T follicular helper cell (primary cell): ENCODE results near the gene CUL9.
A peak's percentile ranks its signal among the peaks of the same experiment; 100 is the strongest.

Source experiments
- DNase-seq: peaks from one replicate; pipeline ENCODE4 v3.0.0-alpha.2; 2020; ENCODE audit warnings: low read depth

CUL9 gene

DNA sequence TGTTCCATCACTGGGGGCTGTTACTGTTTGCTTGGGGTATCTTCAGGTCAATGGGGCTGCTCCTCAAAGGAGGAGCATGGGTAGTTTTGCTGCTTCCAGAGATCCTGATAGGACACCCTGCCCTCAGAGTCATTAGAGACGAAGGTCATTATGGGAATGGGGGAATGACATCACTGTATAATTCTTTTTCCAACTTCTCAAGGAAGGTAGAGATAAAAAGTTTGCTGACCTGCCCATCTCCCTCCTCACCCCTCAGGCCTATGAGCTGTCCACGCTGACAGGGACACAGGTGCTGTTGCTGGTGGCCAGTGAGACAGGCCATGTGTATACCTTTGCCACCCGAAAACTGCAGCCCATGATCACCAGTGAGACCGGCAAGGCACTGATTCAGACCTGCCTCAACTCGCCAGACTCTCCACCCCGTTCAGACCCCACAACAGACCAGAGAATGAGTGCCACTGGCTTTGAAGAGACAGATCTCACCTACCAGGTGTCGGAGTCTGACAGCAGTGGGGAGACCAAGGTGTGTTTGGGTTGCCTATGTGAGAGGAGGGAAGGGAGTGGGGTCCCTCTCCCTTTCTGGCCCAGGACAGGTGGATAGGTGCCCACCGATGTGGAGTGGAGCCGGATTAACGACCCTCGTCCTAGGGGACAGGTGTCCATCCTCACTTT is 8.3 kb upstream of the CUL9 start:
- no peak for DNase-seq

- DNase-seq = peak; percentile 87
Measured at GRCh38 chr6:43174263-43175112, 7.5 kb upstream of the CUL9 start.

DNA sequence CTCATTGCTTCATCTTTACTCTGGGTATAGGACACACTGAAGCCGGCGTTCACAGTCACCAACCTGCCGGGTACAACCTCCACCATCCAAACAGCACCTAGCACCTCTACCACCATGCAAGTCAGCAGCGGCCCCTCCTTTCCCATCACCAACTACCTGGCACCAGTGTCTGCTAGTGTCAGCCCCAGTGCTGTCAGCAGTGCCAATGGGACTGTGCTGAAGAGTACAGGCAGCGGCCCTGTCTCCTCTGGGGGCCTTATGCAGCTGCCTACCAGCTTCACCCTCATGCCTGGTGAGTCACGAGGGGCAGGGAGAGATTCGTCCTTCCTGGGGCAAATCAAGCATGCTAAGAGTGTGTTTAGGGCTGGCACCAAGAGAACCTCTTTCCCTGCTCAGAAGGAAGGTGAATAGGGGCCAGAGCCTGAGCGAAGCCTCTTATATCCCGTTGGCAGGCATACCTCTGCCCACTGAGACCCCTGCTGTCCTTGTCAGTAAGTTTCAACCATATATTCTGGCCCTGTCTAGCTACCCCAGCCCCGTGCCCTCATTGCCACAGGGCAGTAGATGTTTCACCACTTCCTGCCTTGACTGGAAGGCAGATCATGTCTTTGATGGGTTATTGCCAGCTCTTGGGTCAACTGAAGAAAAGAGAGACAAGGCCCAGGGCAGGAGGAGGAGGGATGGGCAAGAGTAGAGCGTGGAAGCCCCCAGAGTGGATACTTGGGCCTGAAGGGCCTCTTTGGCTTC is 6.1 kb upstream of the CUL9 start:
- DNase-seq = no peak

DNA sequence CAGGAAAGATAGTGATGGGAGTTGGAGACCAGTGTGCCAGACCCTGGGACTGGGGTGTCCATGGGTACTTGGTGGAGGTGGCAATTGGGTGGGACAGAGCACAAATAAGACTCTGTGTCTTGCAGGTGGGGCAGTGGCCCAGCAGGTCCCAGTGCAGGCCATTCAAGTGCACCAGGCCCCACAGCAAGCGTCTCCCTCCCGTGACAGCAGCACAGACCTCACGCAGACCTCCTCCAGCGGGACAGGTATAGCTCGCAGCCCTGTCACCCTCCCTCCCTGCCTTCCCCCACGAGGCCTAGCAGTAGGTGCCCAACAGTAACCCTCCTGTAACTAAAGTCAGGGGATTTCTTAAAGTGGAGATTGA is 5.6 kb upstream of the CUL9 start:
- no peak for DNase-seq

DNA sequence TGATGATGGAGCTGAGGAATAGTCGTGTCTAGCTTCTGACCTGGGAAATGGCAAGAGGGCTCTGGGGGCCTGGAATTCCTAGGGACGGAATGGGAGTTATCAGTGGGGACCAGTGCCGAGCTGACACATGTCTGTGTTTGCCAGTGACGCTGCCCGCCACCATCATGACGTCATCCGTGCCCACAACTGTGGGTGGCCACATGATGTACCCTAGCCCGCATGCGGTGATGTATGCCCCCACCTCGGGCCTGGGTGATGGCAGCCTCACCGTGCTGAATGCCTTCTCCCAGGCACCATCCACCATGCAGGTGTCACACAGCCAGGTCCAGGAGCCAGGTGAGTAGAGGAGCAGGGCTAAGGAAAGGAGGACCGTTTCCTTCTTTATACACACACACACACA is 3.8 kb upstream of the CUL9 start:
- no peak for DNase-seq

GRCh38 chr6:43178951-43179830 is 2.8 kb upstream of the CUL9 start:
- DNase-seq = no peak

DNA sequence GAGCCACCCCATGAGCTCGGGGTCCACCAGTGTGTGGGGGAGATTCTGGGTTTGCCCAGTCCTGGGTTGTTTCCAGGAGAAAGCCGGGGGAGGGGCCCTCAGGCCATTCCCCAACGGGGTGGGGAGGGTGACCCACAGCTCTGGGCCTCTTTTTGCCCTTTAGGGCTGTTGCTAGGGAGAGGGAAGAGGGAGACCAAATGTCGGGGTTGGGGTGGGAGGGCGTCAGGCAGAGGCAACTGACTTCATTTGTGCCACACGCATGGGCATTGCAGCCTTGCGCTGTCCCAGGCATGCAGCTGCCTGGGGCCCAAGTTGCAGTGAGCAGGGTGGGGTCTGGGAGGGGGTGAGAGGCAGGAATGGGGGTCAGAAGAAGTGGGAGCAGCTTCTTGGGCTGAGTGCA is 1.9 kb upstream of the CUL9 start:
- DNase-seq = no peak

DNA sequence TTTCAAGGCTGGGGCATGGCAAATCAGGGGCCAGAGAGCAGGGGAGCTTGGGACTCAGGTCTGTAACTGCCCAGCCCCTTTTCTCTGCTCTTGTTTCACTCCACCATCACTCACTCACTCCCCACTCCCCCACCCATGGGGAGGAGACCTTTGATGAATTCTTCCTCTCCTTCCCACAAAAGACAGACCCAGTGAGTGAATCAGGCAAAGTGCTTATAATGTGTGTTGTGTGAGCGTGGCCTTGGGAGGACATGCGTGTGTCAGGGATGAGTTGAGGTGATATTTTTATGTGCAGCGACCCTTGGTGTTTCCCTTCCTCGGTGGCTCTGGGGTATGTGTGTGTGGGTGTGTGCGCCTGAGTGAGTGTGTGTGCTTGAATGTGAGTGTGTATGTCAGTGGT is 1.0 kb upstream of the CUL9 start:
- DNase-seq = no peak

DNA sequence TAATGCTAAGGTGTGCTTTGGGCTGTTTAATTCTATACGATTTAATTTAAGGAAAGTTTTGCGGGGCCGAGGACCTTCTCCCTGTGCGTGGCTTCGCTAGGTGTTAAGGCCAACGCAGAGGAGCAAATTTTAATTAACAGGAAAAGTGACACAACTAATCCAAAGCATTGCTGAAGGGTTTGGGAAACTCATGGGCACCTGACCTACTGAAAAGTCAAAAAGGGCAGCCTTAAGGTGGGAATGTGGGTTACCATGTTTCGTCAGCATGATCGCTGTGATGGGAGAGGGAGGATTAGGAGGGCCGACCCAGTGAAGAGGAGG is 415 bp upstream of the CUL9 start:
- DNase-seq = no peak

- DNase-seq = no peak
Measured at GRCh38 chr6:43183441-43183840, 1.4 kb downstream of the CUL9 start.

- DNase-seq = no peak
Measured at GRCh38 chr6:43184268-43184985, 2.4 kb downstream of the CUL9 start.

GRCh38 chr6:43185391-43185985 is 3.5 kb downstream of the CUL9 start:
- DNase-seq = no peak

GRCh38 chr6:43186019-43186418 is 4.0 kb downstream of the CUL9 start:
- DNase-seq = no peak

DNA sequence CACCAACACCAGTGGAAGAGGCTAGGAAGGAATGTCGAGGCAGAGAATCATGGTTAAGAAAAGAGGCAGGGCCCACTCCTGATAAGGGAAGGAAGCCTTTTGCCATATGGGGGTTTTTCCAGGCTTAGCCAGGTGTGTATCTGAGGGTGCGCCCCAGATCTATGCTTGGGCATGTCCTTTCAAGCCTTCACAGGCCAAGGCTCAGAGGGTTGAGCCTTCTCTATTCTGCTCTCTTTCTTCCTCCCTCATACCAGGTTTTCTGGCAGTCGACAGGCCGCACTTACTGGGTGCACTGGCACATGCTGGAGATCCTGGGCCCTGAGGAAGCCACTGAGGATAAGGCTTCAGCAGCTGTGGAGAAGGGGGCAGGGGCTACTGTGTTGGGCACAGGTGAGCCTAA is 4.7 kb downstream of the CUL9 start:
- no peak for DNase-seq

- no peak for DNase-seq
Measured at GRCh38 chr6:43187821-43188220, 5.8 kb downstream of the CUL9 start.

DNA sequence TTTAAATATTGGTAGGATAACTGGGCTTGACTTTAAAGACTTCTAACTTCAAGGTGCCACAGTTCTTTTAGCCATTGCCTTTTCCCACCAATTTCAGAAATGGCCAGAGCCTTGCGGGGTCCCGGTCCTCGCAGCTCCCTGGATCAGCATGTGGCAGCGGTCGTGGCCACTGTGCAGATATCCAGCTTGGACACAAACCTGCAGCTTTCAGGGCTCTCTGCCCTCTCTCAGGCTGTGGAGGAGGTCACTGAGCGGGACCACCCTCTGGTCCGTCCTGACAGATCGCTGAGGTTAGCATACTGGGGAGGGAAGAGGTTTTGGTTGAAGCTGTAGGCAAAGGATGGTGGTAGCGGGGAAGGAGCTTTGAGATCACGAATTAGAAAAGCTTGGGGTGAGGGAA is 6.4 kb downstream of the CUL9 start:
- no peak for DNase-seq

- DNase-seq = no peak
Measured at GRCh38 chr6:43189776-43190304, 7.8 kb downstream of the CUL9 start.

DNA sequence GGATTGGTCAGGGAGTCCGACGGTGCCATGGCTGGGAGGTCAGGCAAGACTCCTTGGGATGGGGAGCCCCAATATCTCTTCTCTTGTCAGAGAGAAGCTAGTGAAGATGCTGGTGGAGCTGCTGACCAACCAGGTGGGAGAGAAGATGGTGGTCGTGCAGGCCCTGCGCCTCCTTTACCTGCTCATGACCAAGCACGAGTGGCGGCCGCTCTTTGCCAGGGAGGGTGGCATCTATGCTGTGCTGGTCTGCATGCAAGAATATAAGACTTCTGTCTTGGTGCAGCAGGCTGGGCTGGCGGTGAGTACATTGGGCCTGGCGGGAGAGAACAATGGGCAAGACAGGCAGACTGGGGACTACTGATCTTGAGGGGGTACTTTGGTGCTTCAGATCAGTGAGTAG is 10.9 kb downstream of the CUL9 start:
- DNase-seq = no peak

DNA sequence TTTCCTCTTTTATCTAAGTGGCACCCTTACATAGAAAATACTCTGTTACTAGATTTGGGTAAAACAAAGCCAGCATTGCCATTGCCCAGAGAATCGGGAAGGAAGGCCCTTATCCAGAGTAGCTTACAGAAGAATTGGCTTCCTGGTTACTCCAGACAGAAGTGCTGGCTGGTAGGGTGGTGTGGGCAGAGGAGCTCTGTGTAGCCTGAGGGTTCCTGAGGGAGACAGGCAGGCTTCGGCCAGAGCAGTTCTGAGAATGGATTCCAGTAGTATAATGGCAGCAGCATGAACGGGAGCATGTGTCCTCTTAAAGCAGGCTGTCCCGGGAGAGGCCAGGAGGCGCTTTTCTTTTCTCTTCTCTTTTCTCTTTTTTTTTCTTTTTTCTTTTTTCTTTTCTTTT is 11.9 kb downstream of the CUL9 start:
- no peak for DNase-seq

- DNase-seq = no peak
Measured at GRCh38 chr6:43196337-43196736, 14.3 kb downstream of the CUL9 start.

DNA sequence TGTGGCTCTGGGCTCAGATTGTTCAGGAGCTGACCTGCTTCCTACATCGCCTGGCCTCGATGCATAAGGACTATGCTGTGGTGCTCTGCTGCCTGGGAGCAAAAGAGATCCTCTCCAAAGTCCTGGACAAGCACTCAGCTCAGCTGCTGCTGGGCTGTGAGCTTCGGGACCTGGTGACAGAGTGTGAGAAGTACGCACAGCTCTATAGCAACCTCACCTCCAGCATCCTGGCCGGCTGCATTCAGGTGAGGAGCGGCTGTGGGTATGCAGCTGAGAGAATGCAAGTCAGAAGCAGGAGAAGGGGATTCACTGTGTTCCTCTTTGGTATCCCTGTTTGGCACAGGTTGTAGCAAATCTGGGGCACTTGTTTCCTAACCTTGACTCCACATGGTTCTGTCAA is 17.9 kb downstream of the CUL9 start:
- no peak for DNase-seq
